ENCODE data around the gene SPCS2. TPM values are rescaled to one million over a fixed set of nuclear protein-coding genes. Genes with fewer than 3 reads are reported as not detected.
"Not testable (repeated sequence)": the region's sequence is repeated elsewhere in the genome, so short reads cannot be mapped to it uniquely, and the experiment has no call there.

SPCS2 gene
- total RNA-seq, 1 donor from 2014 or later = 133 TPM

DNA sequence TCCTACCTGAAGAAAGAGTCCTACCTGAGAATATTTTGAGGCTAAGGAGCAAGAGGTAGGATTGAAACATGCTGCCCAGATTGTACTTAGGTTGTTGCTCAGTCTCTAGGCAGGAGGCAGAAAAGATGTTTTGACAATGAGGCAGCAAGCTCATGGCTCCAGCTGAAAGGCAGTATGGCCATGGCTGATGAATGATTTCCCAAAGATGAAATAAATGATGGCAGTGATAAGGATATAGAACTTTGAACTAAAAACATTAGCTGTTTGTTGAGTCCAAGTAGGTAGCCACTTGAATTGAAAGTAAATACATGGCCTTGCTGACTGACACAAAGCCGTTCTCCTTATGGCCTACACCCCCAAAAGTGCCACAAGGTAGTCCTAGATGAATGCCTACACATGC, 32.8 kb downstream of the SPCS2 start:
- peaks cover 5% of the 10 kb centered on the region for H3K36me3 Mint-ChIP-seq (ENCODE audit: low read depth)
- no peak overlapping the region for H3K27ac Mint-ChIP-seq (ENCODE audit: unreplicated experiment)
- no peak overlapping the region for H3K4me3 Mint-ChIP-seq (ENCODE audit: unreplicated experiment)
- TF ChIP-seq, protein P1, sequence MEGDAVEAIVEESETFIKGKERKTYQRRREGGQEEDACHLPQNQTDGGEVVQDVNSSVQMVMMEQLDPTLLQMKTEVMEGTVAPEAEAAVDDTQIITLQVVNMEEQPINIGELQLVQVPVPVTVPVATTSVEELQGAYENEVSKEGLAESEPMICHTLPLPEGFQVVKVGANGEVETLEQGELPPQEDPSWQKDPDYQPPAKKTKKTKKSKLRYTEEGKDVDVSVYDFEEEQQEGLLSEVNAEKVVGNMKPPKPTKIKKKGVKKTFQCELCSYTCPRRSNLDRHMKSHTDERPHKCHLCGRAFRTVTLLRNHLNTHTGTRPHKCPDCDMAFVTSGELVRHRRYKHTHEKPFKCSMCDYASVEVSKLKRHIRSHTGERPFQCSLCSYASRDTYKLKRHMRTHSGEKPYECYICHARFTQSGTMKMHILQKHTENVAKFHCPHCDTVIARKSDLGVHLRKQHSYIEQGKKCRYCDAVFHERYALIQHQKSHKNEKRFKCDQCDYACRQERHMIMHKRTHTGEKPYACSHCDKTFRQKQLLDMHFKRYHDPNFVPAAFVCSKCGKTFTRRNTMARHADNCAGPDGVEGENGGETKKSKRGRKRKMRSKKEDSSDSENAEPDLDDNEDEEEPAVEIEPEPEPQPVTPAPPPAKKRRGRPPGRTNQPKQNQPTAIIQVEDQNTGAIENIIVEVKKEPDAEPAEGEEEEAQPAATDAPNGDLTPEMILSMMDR (IDR thresholded peaks at IDR 0.05) = no peak
- no peaks in the 10 kb centered on the region for H3K4me1 Mint-ChIP-seq (ENCODE audit: low read depth)
- DNase-seq (ENCODE audit: low spot score) = no peak
- H3K27me3 Mint-ChIP-seq (ENCODE audit: low read depth) = no peaks in the 10 kb centered on the region
- no peaks in the 10 kb centered on the region for H3K9me3 Mint-ChIP-seq (ENCODE audit: low read depth)

DNA sequence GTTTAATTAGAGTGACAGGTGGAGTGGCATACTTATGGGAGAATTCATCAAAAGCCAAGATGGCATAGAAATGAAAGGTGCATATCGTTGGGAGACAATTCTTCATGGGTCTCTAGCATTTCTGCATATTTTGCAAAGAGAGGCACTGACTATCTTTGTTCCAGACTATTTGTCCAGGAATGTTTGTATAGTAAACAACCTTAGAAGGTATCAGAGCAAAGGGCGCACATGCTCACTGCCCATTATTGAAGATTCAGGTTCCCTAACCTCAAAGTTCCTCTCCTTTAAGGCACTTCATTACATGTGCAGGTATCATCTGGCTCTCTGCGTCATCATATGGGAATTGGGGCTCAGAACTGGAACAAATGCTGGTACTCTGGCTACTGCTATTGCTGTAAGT, 35.0 kb downstream of the SPCS2 start:
- H3K27ac Mint-ChIP-seq (ENCODE audit: unreplicated experiment) = no peak overlapping the region

DNA sequence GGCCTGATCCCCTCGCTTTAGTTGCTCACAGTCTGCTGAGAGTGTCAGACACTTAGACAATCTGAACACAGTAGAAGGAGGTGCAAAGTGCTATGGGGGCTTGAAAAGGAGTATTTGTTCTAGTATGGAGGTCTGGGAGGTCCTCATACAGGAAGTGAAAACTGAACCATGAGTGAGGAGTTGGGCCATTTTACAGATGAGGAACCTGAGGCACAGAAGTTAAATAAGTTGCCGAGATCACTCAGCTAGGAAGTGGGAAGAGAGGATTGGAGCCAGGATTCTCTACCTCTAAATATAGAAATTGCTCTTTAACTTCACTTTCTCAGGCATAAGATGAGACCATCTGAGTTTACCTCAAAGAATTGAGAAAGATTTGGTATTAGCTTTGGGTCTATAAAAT, 35.7 kb downstream of the SPCS2 start:
- DNase-seq (ENCODE audit: low spot score) = no peak
- H3K36me3 Mint-ChIP-seq (ENCODE audit: low read depth) = peaks cover 3% of the 10 kb centered on the region
- H3K9me3 Mint-ChIP-seq (ENCODE audit: low read depth) = no peaks in the 10 kb centered on the region
- H3K4me3 Mint-ChIP-seq (ENCODE audit: unreplicated experiment) = no peak overlapping the region
- H3K27me3 Mint-ChIP-seq (ENCODE audit: low read depth) = no peaks in the 10 kb centered on the region
- H3K27ac Mint-ChIP-seq (ENCODE audit: unreplicated experiment) = no peak overlapping the region
- H3K4me1 Mint-ChIP-seq (ENCODE audit: low read depth) = peaks cover 11% of the 10 kb centered on the region
- TF ChIP-seq, protein P1 (IDR thresholded peaks at IDR 0.05) = no peak

More for the DNA sequence above, 35.0 kb downstream of the SPCS2 start:
- H3K9me3 Mint-ChIP-seq (ENCODE audit: low read depth) = no peaks in the 10 kb centered on the region
- no peak overlapping the region for H3K4me3 Mint-ChIP-seq (ENCODE audit: unreplicated experiment)
- TF ChIP-seq, protein P1 (IDR thresholded peaks at IDR 0.05) = no peak
- no peaks in the 10 kb centered on the region for H3K27me3 Mint-ChIP-seq (ENCODE audit: low read depth)
- no peak for DNase-seq (ENCODE audit: low spot score)
- peaks cover 4% of the 10 kb centered on the region for H3K4me1 Mint-ChIP-seq (ENCODE audit: low read depth)
- peaks cover 3% of the 10 kb centered on the region for H3K36me3 Mint-ChIP-seq (ENCODE audit: low read depth)

DNA sequence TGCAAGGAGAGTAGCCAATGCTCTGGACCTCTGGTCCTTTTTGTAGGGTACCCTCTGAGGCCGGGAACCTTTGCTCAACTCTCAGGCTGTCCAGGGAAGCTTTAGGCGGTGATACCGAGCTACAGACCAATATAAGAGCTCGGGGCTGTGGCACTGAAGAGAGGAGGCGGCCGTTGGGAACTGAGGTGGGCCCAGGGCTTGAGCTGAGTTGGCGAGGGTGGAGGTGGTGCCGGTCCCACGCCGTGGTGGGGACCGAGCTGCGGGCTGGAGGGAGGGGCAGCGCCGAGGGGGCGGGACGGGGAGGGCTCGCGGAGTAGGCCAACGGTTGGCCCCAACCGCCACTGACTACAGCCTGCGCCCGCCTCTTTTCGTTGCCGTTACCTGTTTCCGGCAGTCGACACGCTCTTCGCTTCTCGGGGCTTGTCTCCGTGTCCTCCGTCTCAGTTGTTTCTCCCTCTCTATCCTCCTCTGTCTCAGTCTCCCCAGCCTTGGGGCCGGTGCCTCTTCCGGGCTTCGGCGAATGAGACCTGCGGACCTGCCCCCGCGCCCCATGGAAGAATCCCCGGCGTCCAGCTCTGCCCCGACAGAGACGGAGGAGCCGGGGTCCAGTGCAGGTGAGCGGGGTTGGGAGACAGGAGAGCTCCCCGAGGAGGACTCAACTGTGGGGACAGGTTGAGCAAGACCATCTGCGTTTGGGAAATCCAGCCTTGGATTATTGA, 39.6 kb downstream of the SPCS2 start, which contains the start of gene NEU3:
NEU3 (plus strand) TSS at position 393 of the 719 bp plus-strand sequence; CDS start at position 521, 128 bp downstream.
- TF ChIP-seq, protein P1 (IDR thresholded peaks at IDR 0.05) = peak; percentile 7
- Mint-ChIP-seq H3K27ac (ENCODE audit: unreplicated experiment) (peak within 1 kb of the TSS; percentile 90), H3K4me3 (ENCODE audit: unreplicated experiment) (peak within 1 kb of the TSS; percentile 97), H3K36me3 (ENCODE audit: low read depth) (no peaks in the 10 kb centered on the region), H3K27me3 (ENCODE audit: low read depth) (no peaks in the 10 kb centered on the region), H3K9me3 (ENCODE audit: low read depth) (no peaks in the 10 kb centered on the region), H3K4me1 (ENCODE audit: low read depth) (peaks cover 25% of the 10 kb centered on the region)
- no peak for DNase-seq (ENCODE audit: low spot score)

DNA sequence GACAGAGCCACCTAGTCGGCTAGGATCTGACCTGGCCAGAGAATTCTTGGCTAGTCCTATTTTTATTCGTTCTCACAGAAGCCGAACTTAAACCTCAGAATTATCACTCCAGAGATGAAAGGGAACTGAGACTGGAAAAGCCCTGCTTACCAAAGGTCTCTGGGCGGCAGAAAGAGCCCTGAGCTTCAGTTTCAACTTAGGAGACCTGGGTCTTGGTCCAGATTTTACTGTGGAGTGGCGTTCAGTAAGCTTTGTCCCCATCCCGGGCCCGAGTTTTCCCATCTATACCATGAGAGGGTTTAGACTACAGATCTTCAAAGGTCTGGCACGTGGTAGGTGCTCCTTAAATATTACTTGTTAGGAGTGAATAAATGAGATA, 40.2 kb downstream of the SPCS2 start:
- Mint-ChIP-seq H3K9me3 (ENCODE audit: low read depth) (no peaks in the 10 kb centered on the region), H3K4me3 (ENCODE audit: unreplicated experiment) (peak overlapping the region; percentile 97), H3K27ac (ENCODE audit: unreplicated experiment) (peak overlapping the region; percentile 90), H3K27me3 (ENCODE audit: low read depth) (no peaks in the 10 kb centered on the region), H3K4me1 (ENCODE audit: low read depth) (peaks cover 25% of the 10 kb centered on the region), H3K36me3 (ENCODE audit: low read depth) (no peaks in the 10 kb centered on the region)
- TF ChIP-seq, protein P1 (IDR thresholded peaks at IDR 0.05) = no peak
- no peak for DNase-seq (ENCODE audit: low spot score)

DNA sequence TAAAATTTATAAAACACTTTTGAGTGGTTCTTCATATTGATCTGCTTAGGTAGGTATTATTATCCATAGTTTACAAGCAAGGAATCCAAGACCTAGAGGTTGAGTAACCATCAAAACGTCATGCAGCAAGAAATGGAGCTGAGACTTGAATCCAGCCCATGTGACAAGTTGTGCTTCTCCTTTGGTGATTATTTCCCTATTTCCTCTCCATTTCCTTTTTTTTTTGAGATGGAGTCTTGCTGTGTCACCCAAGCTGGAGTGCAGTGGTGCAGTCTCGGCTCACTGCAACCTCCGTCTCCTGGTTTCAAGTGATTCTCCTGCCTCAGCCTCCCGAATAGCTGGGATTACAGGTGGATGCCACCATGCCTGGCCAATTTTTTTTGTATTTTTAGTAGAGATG, 41.1 kb downstream of the SPCS2 start:
- not testable (repeated sequence) for H3K27ac Mint-ChIP-seq (ENCODE audit: unreplicated experiment); H3K4me3 Mint-ChIP-seq (ENCODE audit: unreplicated experiment); H3K27me3 Mint-ChIP-seq (ENCODE audit: low read depth); DNase-seq (ENCODE audit: low spot score); H3K9me3 Mint-ChIP-seq (ENCODE audit: low read depth); H3K36me3 Mint-ChIP-seq (ENCODE audit: low read depth)
- peaks cover 25% of the 10 kb centered on the region for H3K4me1 Mint-ChIP-seq (ENCODE audit: low read depth)
